ENCODE results near the gene ENDOU. TPM values are rescaled to one million over a fixed set of nuclear protein-coding genes. Genes with fewer than 3 reads are reported as not detected.

ENDOU gene
- total and polyA plus RNA-seq, 4 donors, result 0.07 to 0.45 (median 0.31) TPM; not detected in 1

- ATAC-seq (ENCODE audit: insufficient read depth, low FRiP score) (no peak), DNase-seq (no peak)
- TF ChIP-seq CTCF (IDR thresholded peaks at IDR 0.05; ENCODE audit: control extremely low read depth, extremely low read depth), result no peak
- Histone ChIP-seq H3K36me3 (ENCODE audit: control insufficient read depth in 4 of 4, insufficient read depth in 4 of 4, low read length in 4 of 4) (peaks cover 0 to 24% (median 0%) of the 10 kb centered on the region in 4 donors), H3K4me3 (no peak overlapping the region), H3K27me3 (ENCODE audit: control insufficient read depth in 3 of 3, insufficient read depth in 3 of 3, low read length in 2 of 3) (no peaks in the 10 kb centered on the region), H3K4me1 (ENCODE audit: control insufficient read depth in 5 of 5, insufficient read depth in 5 of 5, low read length in 5 of 5) (peaks cover 1 to 19% (median 7%) of the 10 kb centered on the region in 5 donors), H3K27ac (ENCODE audit: low read depth in 1 of 2, low read length in 1 of 2) (no peak overlapping the region), H3K9ac (ENCODE audit: insufficient read depth in 1 of 2, low read length in 2 of 2) (no peak overlapping the region), H3K9me3 (ENCODE audit: control insufficient read depth in 4 of 4, insufficient read depth in 3 of 4, low read length in 3 of 4) (no peaks in the 10 kb centered on the region)
- 96 to 98% methylated on average over 3 of the region's 3 CpGs for WGBS, 2 donors
Measured at GRCh38 chr12:47748899-47749298, 23.6 kb upstream of the ENDOU start.

- no peak for TF ChIP-seq CTCF (IDR thresholded peaks at IDR 0.05; ENCODE audit: control extremely low read depth, extremely low read depth)
- ATAC-seq (ENCODE audit: insufficient read depth, low FRiP score) (no peak), DNase-seq (no peak)
- peaks cover 0 to 14% (median 4%) of the 10 kb centered on the region in 5 donors for H3K4me1 ChIP-seq (ENCODE audit: control insufficient read depth in 5 of 5, insufficient read depth in 5 of 5, low read length in 5 of 5)
- no peak overlapping the region for H3K4me3 ChIP-seq
- no peak overlapping the region for H3K9ac ChIP-seq (ENCODE audit: insufficient read depth in 1 of 2, low read length in 2 of 2)
- H3K9me3 ChIP-seq (ENCODE audit: control insufficient read depth in 4 of 4, insufficient read depth in 3 of 4, low read length in 3 of 4), result no peaks in the 10 kb centered on the region
- H3K27ac ChIP-seq (ENCODE audit: low read depth in 1 of 2, low read length in 1 of 2), result no peak overlapping the region
- WGBS, 2 donors, result 100% methylated on average over 1 of the region's 1 CpG
- H3K27me3 ChIP-seq (ENCODE audit: control insufficient read depth in 3 of 3, insufficient read depth in 3 of 3, low read length in 2 of 3), result no peaks in the 10 kb centered on the region
- peaks cover 0 to 24% (median 0%) of the 10 kb centered on the region in 4 donors for H3K36me3 ChIP-seq (ENCODE audit: control insufficient read depth in 4 of 4, insufficient read depth in 4 of 4, low read length in 4 of 4)
Measured at GRCh38 chr12:47748507-47748828, 23.2 kb upstream of the ENDOU start.

GRCh38 chr12:47747596-47748506, 22.6 kb upstream of the ENDOU start:
- TF ChIP-seq CTCF (IDR thresholded peaks at IDR 0.05; ENCODE audit: control extremely low read depth, extremely low read depth), result no peak
- Histone ChIP-seq H3K4me3 (no peak overlapping the region), H3K27me3 (ENCODE audit: control insufficient read depth in 3 of 3, insufficient read depth in 3 of 3, low read length in 2 of 3) (no peaks in the 10 kb centered on the region), H3K36me3 (ENCODE audit: control insufficient read depth in 4 of 4, insufficient read depth in 4 of 4, low read length in 4 of 4) (peaks cover 0 to 24% (median 0%) of the 10 kb centered on the region in 4 donors), H3K4me1 (ENCODE audit: control insufficient read depth in 5 of 5, insufficient read depth in 5 of 5, low read length in 5 of 5) (peaks cover 0 to 9% (median 4%) of the 10 kb centered on the region in 5 donors), H3K27ac (ENCODE audit: low read depth in 1 of 2, low read length in 1 of 2) (no peak overlapping the region), H3K9ac (ENCODE audit: insufficient read depth in 1 of 2, low read length in 2 of 2) (no peak overlapping the region), H3K9me3 (ENCODE audit: control insufficient read depth in 4 of 4, insufficient read depth in 3 of 4, low read length in 3 of 4) (no peaks in the 10 kb centered on the region)
- no peak for DNase-seq
- no peak for ATAC-seq (ENCODE audit: insufficient read depth, low FRiP score)
- 93% methylated on average over 14 of the region's 14 CpGs for WGBS, 2 donors

All from lung (tissue), 12 donors.